SK-N-SH (cell line): ENCODE results near the gene SENP8. TPM values are rescaled to one million over a fixed set of nuclear protein-coding genes. Genes with fewer than 3 reads are reported as not detected.

Experiments
- CTCF ChIA-PET: fragments of 300-600, 350-600 bp; formaldehyde crosslinking; extraction: SDS; loops from one replicate; lab custom pipeline; 2021; lab: Yijun Ruan, JAX
- POLR2A ChIA-PET: fragments of 350-600 bp; sonication (Branson Sonifier 250); formaldehyde crosslinking; extraction: SDS; loops from one replicate; lab custom pipeline; 2020; ENCODE audit warnings: antibody characterized with exemption, inconsistent platforms; lab: Yijun Ruan, JAX
- DNase-seq: peaks from one replicate; pipeline ENCODE4 v3.0.0; 2012
- H2AFZ ChIP-seq: fragments of 200-600 bp; sonication (generic); 2 replicates; pipeline ENCODE4 v1.8.1; 2016; ENCODE audit warnings: antibody characterized with exemption, mild to moderate bottlenecking, low read depth
- H3F3A ChIP-seq: fragments of 200-600 bp; sonication (generic); replicated peaks from 2 replicates; pipeline ENCODE3; 2016; ENCODE audit warnings: antibody characterized with exemption, mild to moderate bottlenecking; ENCODE audit not compliant: insufficient read depth
- H3K27ac ChIP-seq, 2 experiments: fragments of 200-500 bp in 1 of 2; fragments of 200-600 bp in 1 of 2; sonication (Bioruptor generic) in 1 of 2; sonication (generic), shearing (Covaris generic) in 1 of 2; 2 replicates each; pipeline versions ENCODE4 v1.5.1 to v1.6.1; 2014 to 2016; ENCODE audit warnings: low read depth in 2 of 2, inconsistent platforms in 1 of 2, low read length in 1 of 2, mild to moderate bottlenecking in 1 of 2, mixed read lengths in 1 of 2
- H3K27me3 ChIP-seq: fragments of 200-600 bp; sonication (generic), shearing (Covaris generic); 2 replicates; pipeline ENCODE4 v1.6.1; 2016; ENCODE audit warnings: mixed run types; ENCODE audit not compliant: insufficient read depth
- H3K36me3 ChIP-seq, 2 experiments: fragments of 200-500 bp in 1 of 2; fragments of 200-600 bp in 1 of 2; sonication (Bioruptor generic) in 1 of 2; sonication (generic) in 1 of 2; replicated peaks in 1 of 2; 2 replicates each; pipeline versions ENCODE3 to v1.5.1; 2014 to 2016; ENCODE audit warnings: low read length in 1 of 2, mild to moderate bottlenecking in 1 of 2; ENCODE audit not compliant: insufficient read depth in 2 of 2, control insufficient read depth in 1 of 2
- H3K4me1 ChIP-seq, 2 experiments: fragments of 200-500 bp in 1 of 2; fragments of 200-600 bp in 1 of 2; sonication (Bioruptor generic) in 1 of 2; sonication (generic), shearing (Covaris generic) in 1 of 2; 2 replicates each; pipeline versions ENCODE4 v1.5.1 to v1.6.1; 2014 to 2016; ENCODE audit warnings: low read depth in 1 of 2, low read length in 1 of 2, mixed run types in 1 of 2; ENCODE audit not compliant: insufficient read depth in 2 of 2, control insufficient read depth in 1 of 2
- H3K4me2 ChIP-seq: fragments of 200-600 bp; sonication (generic), shearing (Covaris generic); 2 replicates; pipeline ENCODE4 v1.6.1; 2017; ENCODE audit warnings: mixed run types
- H3K4me3 ChIP-seq, 2 experiments: fragments of 200-500 bp in 1 of 2; fragments of 200-600 bp in 1 of 2; sonication (Bioruptor generic) in 1 of 2; sonication (generic), shearing (Covaris generic) in 1 of 2; 2 replicates each; pipeline versions ENCODE4 v1.5.1 to v1.8.1; 2014 to 2016; ENCODE audit warnings: low read depth in 2 of 2, inconsistent platforms in 1 of 2, low read length in 1 of 2, mild to moderate bottlenecking in 1 of 2, mixed read lengths in 1 of 2, moderate library complexity in 1 of 2
- H3K79me2 ChIP-seq: fragments of 200-600 bp; sonication (generic); 2 replicates; pipeline ENCODE4 v1.8.1; 2017; ENCODE audit warnings: mild to moderate bottlenecking; ENCODE audit not compliant: insufficient read depth
- H3K9ac ChIP-seq: fragments of 200-600 bp; sonication (generic); 2 replicates; pipeline ENCODE4 v1.6.1; 2017; ENCODE audit warnings: mixed run types
- H3K9me2 ChIP-seq: fragments of 200-600 bp; sonication (generic); 2 replicates; pipeline ENCODE4 v1.6.1; 2017; ENCODE audit warnings: mixed run types
- H3K9me3 ChIP-seq: fragments of 200-600 bp; sonication (generic); 2 replicates; pipeline ENCODE4 v1.6.1; 2017; ENCODE audit warnings: mixed run types, mild to moderate bottlenecking, moderate library complexity
- H4K20me1 ChIP-seq: fragments of 200-600 bp; sonication (generic); 2 replicates; pipeline ENCODE4 v1.6.1; 2017; ENCODE audit warnings: mild to moderate bottlenecking, mixed run types; ENCODE audit not compliant: insufficient read depth
- CTCF ChIP-seq: fragments of 200-600 bp; sonication (generic); IDR thresholded peaks from 2 replicates; pipeline ENCODE4 v1.6.1; 2017; ENCODE audit warnings: antibody characterized with exemption, mild to moderate bottlenecking, moderate library complexity
- EZH2phosphoT487 ChIP-seq: fragments of 200-600 bp; sonication (generic); IDR thresholded peaks from 2 replicates; pipeline ENCODE4 v1.6.1; 2017; ENCODE audit warnings: low read depth, mixed run types, mild to moderate bottlenecking, antibody characterized with exemption, moderate library complexity, borderline replicate concordance
- MAX ChIP-seq: IDR thresholded peaks from 2 replicates; pipeline ENCODE4 v1.4.0; 2012; ENCODE audit warnings: low read depth
- NFIC ChIP-seq: IDR thresholded peaks from 2 replicates; pipeline ENCODE4 v1.4.0; 2012; ENCODE audit warnings: borderline replicate concordance
- NRF1 ChIP-seq: IDR thresholded peaks from 2 replicates; pipeline ENCODE4 v1.6.1; 2012; ENCODE audit warnings: low read depth, mild to moderate bottlenecking, low read length
- RAD21 ChIP-seq: IDR thresholded peaks from 2 replicates; pipeline ENCODE4 v1.6.1; 2012; ENCODE audit warnings: mild to moderate bottlenecking, low read length
- RCOR1 ChIP-seq: fragments of 150-350 bp; IDR thresholded peaks from 2 replicates; pipeline ENCODE4 v1.6.1; 2017; ENCODE audit warnings: antibody characterized with exemption, low read length
- SIN3A ChIP-seq: IDR thresholded peaks from 2 replicates; pipeline ENCODE4 v1.6.1; 2012; ENCODE audit warnings: low read depth, mild to moderate bottlenecking, low read length, moderate library complexity, borderline replicate concordance
- SMC3 ChIP-seq: IDR thresholded peaks from 2 replicates; pipeline ENCODE4 v1.6.1; 2012; ENCODE audit warnings: low read depth, low read length, improper control_type of control experiment
- TCF12 ChIP-seq: IDR thresholded peaks from 2 replicates; pipeline ENCODE4 v1.4.0; 2012
- WGBS: methylation state at CpG from one replicate; pipeline ENCODE4 v1.1.6; 2017; ENCODE audit warnings: low lambda C conversion rate; 5-methylcytosine and 5-hydroxymethylcytosine counted together
- polyA plus RNA-seq, 3 experiments: library from polyadenylated mRNA; depleted of rRNA; stranded (reverse); fragments of >200 nt; gene quantifications; 2 replicates each; pipeline ENCODE4 v1.2.3, GENCODE V29; 2012

Gene SENP8
- polyA plus RNA-seq, 1 of the 3 experiments (the other 2 are of a cell fraction) = 1.4 TPM

- POLR2A ChIA-PET = no interaction called here
- DNase-seq = peak; percentile 45
- whole genome bisulfite sequencing = 44% methylated on average over 14 of the region's 14 CpGs
- peak overlapping the region; percentile 95 for H3K4me2 ChIP-seq
- H4K20me1 ChIP-seq = no peaks in the 10 kb centered on the region
- CTCF ChIA-PET = interaction anchor here (0.7 to 3.1 kb wide), 28 partner anchors 10 to 625 kb away, joined by 3 to 59 read pairs (median 6); partner anchors contain the start of gene NR2E3
- H3K36me3 ChIP-seq = no peaks in the 10 kb centered on the region
- H3K9ac ChIP-seq = no peak overlapping the region
- peak overlapping the region; percentile 47 to 63; a peak in 3 of 4 replicates for H3K4me3 ChIP-seq
- H2AFZ ChIP-seq = peak overlapping the region; percentile 95
- H3K9me3 ChIP-seq = no peaks in the 10 kb centered on the region
- TF ChIP-seq MAX = peak; percentile 37; the same call in 1 of the 2 replicates
- TF ChIP-seq NFIC = peak; percentile 86
- no peak for TF ChIP-seq CTCF
- TF ChIP-seq TCF12 = peak; percentile 37; the same call in 1 of the 2 replicates
- no peak for TF ChIP-seq EZH2phosphoT487
- peaks cover 10% of the 10 kb centered on the region in 2 experiments; a peak in 1 of 4 replicates for H3K4me1 ChIP-seq
- H3K9me2 ChIP-seq = no peaks in the 10 kb centered on the region
- H3K79me2 ChIP-seq = no peaks in the 10 kb centered on the region
- no peaks in the 10 kb centered on the region for H3K27me3 ChIP-seq
- 0 out of 4 replicates have a peak overlapping the region, but pooled peaks of 1 of the 2 experiments have one; percentile 4 for H3K27ac ChIP-seq
- no peaks in the 10 kb centered on the region for H3F3A ChIP-seq
These were observed 36.9 kb downstream of the SENP8 start for GRCh38 chr15:72155003-72155621.

- Histone ChIP-seq H3K9me3 (no peaks in the 10 kb centered on the region), H3K4me1 (peaks cover 10% of the 10 kb centered on the region in 2 experiments; a peak in 1 of 4 replicates), H3K9ac (peak overlapping the region; percentile 43; the same call in 1 of the 2 replicates)
- POLR2A ChIA-PET = interaction anchor here (0.6 kb wide), 1 partner anchor 70 kb away, joined by 3 read pairs; no protein-coding TSS in a partner anchor
- TF ChIP-seq CTCF = peak; percentile 86
- TF ChIP-seq SMC3 = peak; percentile 83
- 0 out of 2 replicates have a peak, but pooled peaks have one; percentile 41 for TF ChIP-seq SIN3A
- peak; percentile 45; the same call in 1 of the 2 replicates for TF ChIP-seq RCOR1
- TF ChIP-seq NRF1 = no peak
- peak; percentile 97 for TF ChIP-seq RAD21
- TF ChIP-seq, all 33 proteins: peak for 5
- H3F3A ChIP-seq = no peaks in the 10 kb centered on the region
- H3K4me2 ChIP-seq = peak overlapping the region; percentile 95
- H2AFZ ChIP-seq = peak overlapping the region; percentile 95
- H3K79me2 ChIP-seq = no peaks in the 10 kb centered on the region
- H3K4me3 ChIP-seq = peak overlapping the region; percentile 47 to 63
- 0 out of 4 replicates have a peak overlapping the region, but pooled peaks of 1 of the 2 experiments have one; percentile 4 for H3K27ac ChIP-seq
- H3K9me2 ChIP-seq = no peaks in the 10 kb centered on the region
- CTCF ChIA-PET = interaction anchor here (0.5 to 3.1 kb wide), 68 partner anchors 9 to 764 kb away, joined by 3 to 59 read pairs (median 4); partner anchors contain the start of genes GRAMD2A and NR2E3
- peak; percentile 75 for DNase-seq
- H3K36me3 ChIP-seq = no peaks in the 10 kb centered on the region
- 10% methylated on average over 17 of the region's 19 CpGs for WGBS
- H4K20me1 ChIP-seq = no peaks in the 10 kb centered on the region
- H3K27me3 ChIP-seq = no peaks in the 10 kb centered on the region
These were observed 37.7 kb downstream of the SENP8 start for GRCh38 chr15:72155635-72156616.
